ENCODE results near the gene SMAD6. TPM values are rescaled to one million over a fixed set of nuclear protein-coding genes. Genes with fewer than 3 reads are reported as not detected.

SMAD6 gene
- total RNA-seq, 1 donor from 2014 or later: 3.8 TPM

GRCh38 chr15:66773129-66773873, 71.3 kb downstream of the SMAD6 start:
- DNase-seq (ENCODE audit: low read depth in 2 of 2): peak; percentile 39 to 76

- peak; percentile 79 to 89 for DNase-seq (ENCODE audit: low read depth in 2 of 2)
Measured at GRCh38 chr15:66774001-66774814, 72.2 kb downstream of the SMAD6 start.

- no peak for DNase-seq (ENCODE audit: low read depth in 2 of 2)
Measured at GRCh38 chr15:66775127-66776105, 73.4 kb downstream of the SMAD6 start.

- DNase-seq (ENCODE audit: low read depth in 2 of 2): no peak
Measured at GRCh38 chr15:66777054-66777453, 75.0 kb downstream of the SMAD6 start.

GRCh38 chr15:66777596-66778313, 75.7 kb downstream of the SMAD6 start:
- no peak for DNase-seq (ENCODE audit: low read depth in 2 of 2)

- DNase-seq (ENCODE audit: low read depth in 2 of 2): no peak
Measured at GRCh38 chr15:66778314-66778665, 76.3 kb downstream of the SMAD6 start.

GRCh38 chr15:66778716-66779115, 76.7 kb downstream of the SMAD6 start:
- DNase-seq (ENCODE audit: low read depth in 2 of 2): no peak

- DNase-seq (ENCODE audit: low read depth in 2 of 2): no peak
Measured at GRCh38 chr15:66779331-66780009, 77.4 kb downstream of the SMAD6 start.

GRCh38 chr15:66780172-66780972, 78.3 kb downstream of the SMAD6 start:
- peak in 1 of 2 donors; percentile 66 for DNase-seq (ENCODE audit: low read depth in 2 of 2)

GRCh38 chr15:66780973-66781718, 79.1 kb downstream of the SMAD6 start:
- DNase-seq (ENCODE audit: low read depth in 2 of 2): no peak

- DNase-seq (ENCODE audit: low read depth in 2 of 2): no peak
Measured at GRCh38 chr15:66782785-66783184, 80.7 kb downstream of the SMAD6 start.

GRCh38 chr15:66783314-66783713, 81.3 kb downstream of the SMAD6 start:
- DNase-seq (ENCODE audit: low read depth in 2 of 2): no peak

GRCh38 chr15:66783725-66784124, 81.7 kb downstream of the SMAD6 start:
- no peak for DNase-seq (ENCODE audit: low read depth in 2 of 2)

- DNase-seq (ENCODE audit: low read depth in 2 of 2): no peak
Measured at GRCh38 chr15:66784174-66784573, 82.1 kb downstream of the SMAD6 start.

- DNase-seq (ENCODE audit: low read depth in 2 of 2): no peak
Measured at GRCh38 chr15:66785637-66786036, 83.6 kb downstream of the SMAD6 start.

GRCh38 chr15:66786222-66786621, 84.2 kb downstream of the SMAD6 start:
- no peak for DNase-seq (ENCODE audit: low read depth in 2 of 2)

GRCh38 chr15:66786708-66787488, 84.9 kb downstream of the SMAD6 start:
- no peak for DNase-seq (ENCODE audit: low read depth in 2 of 2)

GRCh38 chr15:66787489-66787871, 85.4 kb downstream of the SMAD6 start:
- DNase-seq (ENCODE audit: low read depth in 2 of 2): no peak

All from lung microvascular endothelial cell (primary cell).